ENCODE measurements around the gene GSAP.

The GSAP gene

GRCh38 chr7:77434570-77435275 is 18.6 kb upstream of the GSAP start:
- DNase-seq = no peak

- peak; percentile 32 for DNase-seq
Measured at GRCh38 chr7:77433901-77434300, 17.8 kb upstream of the GSAP start.

- no peak for DNase-seq
Measured at GRCh38 chr7:77430927-77431326, 14.8 kb upstream of the GSAP start.

GRCh38 chr7:77428777-77429231 is 12.7 kb upstream of the GSAP start:
- DNase-seq = peak; percentile 83

- peak; percentile 69 for DNase-seq
Measured at GRCh38 chr7:77427996-77428603, 12.0 kb upstream of the GSAP start.

- no peak for DNase-seq
Measured at GRCh38 chr7:77426521-77427051, 10.4 kb upstream of the GSAP start.

- peak; percentile 43 for DNase-seq
Measured at GRCh38 chr7:77426052-77426404, 9.9 kb upstream of the GSAP start.

- no peak for DNase-seq
Measured at GRCh38 chr7:77425101-77426051, 9.2 kb upstream of the GSAP start.

GRCh38 chr7:77422500-77422899 is 6.4 kb upstream of the GSAP start:
- DNase-seq = no peak

GRCh38 chr7:77420986-77421672 is 5.0 kb upstream of the GSAP start:
- no peak for DNase-seq

GRCh38 chr7:77420438-77420837 is 4.3 kb upstream of the GSAP start:
- no peak for DNase-seq

- DNase-seq = no peak
Measured at GRCh38 chr7:77419102-77419501, 3.0 kb upstream of the GSAP start.

GRCh38 chr7:77417801-77418200 is 1.7 kb upstream of the GSAP start:
- DNase-seq = no peak

GRCh38 chr7:77416621-77417371 is 647 bp upstream of the GSAP start:
- DNase-seq = no peak

GRCh38 chr7:77415476-77415822 is 700 bp downstream of the GSAP start:
- DNase-seq = no peak

GRCh38 chr7:77413861-77414424 is 2.2 kb downstream of the GSAP start:
- no peak for DNase-seq

- no peak for DNase-seq
Measured at GRCh38 chr7:77413128-77413527, 3.0 kb downstream of the GSAP start.

GRCh38 chr7:77409739-77410547 is 6.2 kb downstream of the GSAP start:
- peak; percentile 95 for DNase-seq

GRCh38 chr7:77409005-77409738 is 7.0 kb downstream of the GSAP start:
- DNase-seq = no peak

- peak; percentile 47 for DNase-seq
Measured at GRCh38 chr7:77407906-77408305, 8.2 kb downstream of the GSAP start.

All from MV-4-11 (cell line).